Astrocyte (in vitro differentiated cells and primary cell): ENCODE data around the gene COL16A1. TPM values are rescaled to one million over a fixed set of nuclear protein-coding genes. Genes with fewer than 3 reads are reported as not detected.

ENCODE experiments used
- DNase-seq: peaks from one replicate; pipeline ENCODE4 v3.0.0-alpha.2; 2010; ENCODE audit warnings: low read depth
- FAIRE-seq: peaks from 2 replicates; lab custom pipeline; 2011; peaks lifted over from hg19 to GRCh38; lab: Jason Lieb, UNC
- H2AFZ ChIP-seq: 2 replicates; pipeline ENCODE4 v1.6.0; 2012; ENCODE audit warnings: low read depth, low read length, inconsistent platforms
- H3K27ac ChIP-seq: 2 replicates; pipeline ENCODE4 v1.5.1; 2011; ENCODE audit warnings: low read depth, low read length, inconsistent platforms
- H3K27me3 ChIP-seq: 2 replicates; pipeline ENCODE4 v1.6.0; 2011; ENCODE audit warnings: low read length, inconsistent platforms; ENCODE audit not compliant: insufficient read depth
- H3K36me3 ChIP-seq: 2 replicates; pipeline ENCODE4 v1.5.1; 2011; ENCODE audit warnings: low read length, inconsistent platforms; ENCODE audit not compliant: insufficient read depth
- H3K4me1 ChIP-seq: 2 replicates; pipeline ENCODE4 v1.5.1; 2011; ENCODE audit warnings: low read length, inconsistent platforms; ENCODE audit not compliant: insufficient read depth
- H3K4me2 ChIP-seq: 2 replicates; pipeline ENCODE4 v1.6.0; 2012; ENCODE audit warnings: low read length, inconsistent platforms
- H3K4me3 ChIP-seq: 2 replicates; pipeline ENCODE4 v1.5.1; 2011; ENCODE audit warnings: low read depth, mild to moderate bottlenecking, low read length, inconsistent platforms; ENCODE audit not compliant: insufficient read depth
- H3K79me2 ChIP-seq: 2 replicates; pipeline ENCODE4 v1.6.0; 2012; ENCODE audit warnings: mild to moderate bottlenecking, low read length, inconsistent platforms; ENCODE audit not compliant: insufficient read depth
- H3K9ac ChIP-seq: 2 replicates; pipeline ENCODE4 v1.6.0; 2012; ENCODE audit warnings: mild to moderate bottlenecking, low read length, inconsistent platforms
- H3K9me3 ChIP-seq: 2 replicates; pipeline ENCODE4 v1.5.1; 2012; ENCODE audit warnings: low read depth, mild to moderate bottlenecking, low read length, inconsistent platforms; ENCODE audit not compliant: insufficient read depth
- H4K20me1 ChIP-seq: 2 replicates; pipeline ENCODE4 v1.6.0; 2012; ENCODE audit warnings: low read length, inconsistent platforms; ENCODE audit not compliant: insufficient read depth
- H3K27ac Mint-ChIP-seq: one replicate; pipeline ENCODE4 v1.8.0; 2021; ENCODE audit warnings: mild to moderate bottlenecking, mixed read lengths; ENCODE audit not compliant: unreplicated experiment
- H3K27me3 Mint-ChIP-seq: one replicate; pipeline ENCODE4 v1.8.0; 2021; ENCODE audit warnings: low read depth, mixed read lengths; ENCODE audit not compliant: unreplicated experiment
- H3K36me3 Mint-ChIP-seq: one replicate; pipeline ENCODE4 v1.8.0; 2021; ENCODE audit warnings: low read depth, mixed read lengths; ENCODE audit not compliant: unreplicated experiment
- H3K4me1 Mint-ChIP-seq: one replicate; pipeline ENCODE4 v1.8.0; 2021; ENCODE audit warnings: low read depth, mixed read lengths; ENCODE audit not compliant: unreplicated experiment
- H3K4me3 Mint-ChIP-seq: one replicate; pipeline ENCODE4 v1.8.0; 2021; ENCODE audit warnings: mild to moderate bottlenecking, moderate library complexity, mixed read lengths; ENCODE audit not compliant: unreplicated experiment
- H3K9me3 Mint-ChIP-seq: one replicate; pipeline ENCODE4 v1.8.0; 2021; ENCODE audit warnings: mild to moderate bottlenecking, mixed read lengths; ENCODE audit not compliant: unreplicated experiment
- EZH2 ChIP-seq: IDR thresholded peaks from 2 replicates; pipeline ENCODE4 v1.6.1; 2012; ENCODE audit warnings: mild to moderate bottlenecking, low read length, inconsistent platforms; ENCODE audit not compliant: insufficient read depth
- total RNA-seq: library from RNA; stranded (reverse); gene quantifications from 2 replicates; pipeline ENCODE4 v1.2.1, GENCODE V29; 2021
- TF ChIP-seq, protein P1 (sequence below): IDR thresholded peaks from 2 replicates; pipeline ENCODE4 v1.5.1; 2011; ENCODE audit warnings: low read depth, mild to moderate bottlenecking, inconsistent platforms, low read length, moderate library complexity; ENCODE audit not compliant: insufficient read depth

The COL16A1 gene
- total RNA-seq, 1 donor from 2014 or later, result 42.9 TPM

GRCh38 chr1:31618916-31619846 is 84.6 kb downstream of the COL16A1 start:
- Mint-ChIP-seq H3K9me3 (no peaks in the 10 kb centered on the region), H3K27me3 (peaks cover 28% of the 10 kb centered on the region), H3K4me3 (peak overlapping the region; percentile 72), H3K36me3 (peaks cover 5% of the 10 kb centered on the region), H3K4me1 (peaks cover 10% of the 10 kb centered on the region), H3K27ac (no peak overlapping the region)
- Histone ChIP-seq H3K4me3 (no peak overlapping the region), H3K9ac (no peak overlapping the region), H3K27me3 (peaks cover 7% of the 10 kb centered on the region), H3K9me3 (no peaks in the 10 kb centered on the region), H2AFZ (no peak overlapping the region), H3K27ac (no peak overlapping the region), H4K20me1 (no peaks in the 10 kb centered on the region), H3K79me2 (no peaks in the 10 kb centered on the region), H3K36me3 (no peaks in the 10 kb centered on the region), H3K4me2 (no peak overlapping the region), H3K4me1 (peaks cover 4% of the 10 kb centered on the region)
- FAIRE-seq (no peak), DNase-seq (no peak)
- TF ChIP-seq, protein P1, sequence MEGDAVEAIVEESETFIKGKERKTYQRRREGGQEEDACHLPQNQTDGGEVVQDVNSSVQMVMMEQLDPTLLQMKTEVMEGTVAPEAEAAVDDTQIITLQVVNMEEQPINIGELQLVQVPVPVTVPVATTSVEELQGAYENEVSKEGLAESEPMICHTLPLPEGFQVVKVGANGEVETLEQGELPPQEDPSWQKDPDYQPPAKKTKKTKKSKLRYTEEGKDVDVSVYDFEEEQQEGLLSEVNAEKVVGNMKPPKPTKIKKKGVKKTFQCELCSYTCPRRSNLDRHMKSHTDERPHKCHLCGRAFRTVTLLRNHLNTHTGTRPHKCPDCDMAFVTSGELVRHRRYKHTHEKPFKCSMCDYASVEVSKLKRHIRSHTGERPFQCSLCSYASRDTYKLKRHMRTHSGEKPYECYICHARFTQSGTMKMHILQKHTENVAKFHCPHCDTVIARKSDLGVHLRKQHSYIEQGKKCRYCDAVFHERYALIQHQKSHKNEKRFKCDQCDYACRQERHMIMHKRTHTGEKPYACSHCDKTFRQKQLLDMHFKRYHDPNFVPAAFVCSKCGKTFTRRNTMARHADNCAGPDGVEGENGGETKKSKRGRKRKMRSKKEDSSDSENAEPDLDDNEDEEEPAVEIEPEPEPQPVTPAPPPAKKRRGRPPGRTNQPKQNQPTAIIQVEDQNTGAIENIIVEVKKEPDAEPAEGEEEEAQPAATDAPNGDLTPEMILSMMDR, result no peak
- no peak for TF ChIP-seq EZH2

DNA sequence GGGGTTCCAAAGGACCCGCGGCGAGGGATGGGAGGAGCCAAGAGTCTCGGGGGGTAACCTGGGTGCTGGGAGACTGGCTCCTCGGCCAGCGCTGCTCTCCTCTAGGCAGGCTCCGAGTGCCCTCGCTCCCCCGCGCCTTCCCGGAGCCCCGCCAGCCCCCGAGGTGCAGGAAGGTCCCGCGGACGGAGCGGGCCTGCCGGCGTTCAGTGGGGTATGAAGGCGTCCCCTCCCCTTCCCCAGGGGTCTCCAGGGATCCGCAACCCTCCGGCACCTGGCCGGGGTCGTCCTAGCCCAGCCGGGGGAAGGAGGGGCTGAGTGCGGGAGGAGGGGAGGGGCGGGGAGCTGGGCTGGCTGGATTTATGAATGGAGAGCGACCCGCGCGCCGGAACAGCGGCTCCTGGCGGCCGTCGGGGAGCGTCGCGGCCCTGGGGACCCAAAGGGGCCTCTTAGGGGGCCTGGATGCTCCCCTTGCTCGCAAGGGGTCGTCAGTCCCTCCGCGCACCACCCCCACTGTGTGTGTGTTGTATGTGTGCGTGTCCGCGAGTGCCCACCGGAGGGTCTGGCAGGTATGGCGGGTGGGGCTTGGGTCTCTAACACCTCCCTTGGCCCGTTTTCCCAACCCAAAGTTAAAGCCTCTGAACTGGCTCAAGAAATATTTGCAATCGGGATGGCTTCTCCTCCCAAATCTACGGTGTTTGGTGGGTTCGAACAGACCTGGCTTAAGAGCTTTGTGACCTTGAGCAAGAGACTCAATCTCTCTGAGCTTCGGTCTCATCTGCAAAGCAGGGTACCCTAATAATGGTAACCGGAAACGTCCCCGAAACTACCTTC is 85.7 kb downstream of the COL16A1 start:
- Histone ChIP-seq H3K27ac (no peak overlapping the region), H3K4me3 (peak overlapping the region; percentile 54), H3K36me3 (no peaks in the 10 kb centered on the region), H3K9me3 (no peaks in the 10 kb centered on the region), H3K27me3 (peaks cover 7% of the 10 kb centered on the region), H3K9ac (peak overlapping the region; percentile 59), H3K4me1 (peaks cover 4% of the 10 kb centered on the region), H2AFZ (peak overlapping the region; percentile 56), H4K20me1 (no peaks in the 10 kb centered on the region), H3K4me2 (peak overlapping the region; percentile 93), H3K79me2 (no peaks in the 10 kb centered on the region)
- Mint-ChIP-seq H3K4me3 (peak overlapping the region; percentile 72), H3K4me1 (peaks cover 10% of the 10 kb centered on the region), H3K9me3 (no peaks in the 10 kb centered on the region), H3K36me3 (peaks cover 5% of the 10 kb centered on the region), H3K27me3 (peaks cover 28% of the 10 kb centered on the region), H3K27ac (no peak overlapping the region)
- TF ChIP-seq EZH2, result no peak
- TF ChIP-seq, protein P1, result peak; percentile 45
- FAIRE-seq (no peak), DNase-seq (no peak)
